Measurements from ENCODE around the gene OR10P1. TPM values are rescaled to one million over a fixed set of nuclear protein-coding genes. Genes with fewer than 3 reads are reported as not detected.
A peak's percentile ranks its signal among the peaks of the same experiment; 100 is the strongest.

The OR10P1 gene
- total and polyA plus RNA-seq, 2 donors (not counting 1 experiment from before 2014, with no cell fraction given): not detected

- peaks cover 19% of the 10 kb centered on the region for H3K27me3 Mint-ChIP-seq
- intact Hi-C loops (cut with micrococcal nuclease): no loop called here
- Histone ChIP-seq H3K36me3 (replicated peaks in 1 of 2; ENCODE audit: control extremely low read depth in 1 of 2, control insufficient read depth in 1 of 2, extremely low read depth in 1 of 2, insufficient read depth in 2 of 2, low read length in 1 of 2) (no peaks in the 10 kb centered on the region), H3K4me3 (ENCODE audit: control extremely low read depth in 1 of 5, extremely low read depth in 1 of 5, insufficient read depth in 1 of 5, low read depth in 2 of 5, low read length in 4 of 5) (no peak overlapping the region), H3K27ac (ENCODE audit: low read length in 2 of 2) (no peak overlapping the region), H3K27me3 (replicated peaks in 1 of 4; ENCODE audit: control extremely low read depth in 1 of 4, control insufficient read depth in 3 of 4, insufficient read depth in 4 of 4, low read length in 3 of 4) (peaks cover 0 to 17% (median 3%) of the 10 kb centered on the region in 4 experiments), H2AFZ (ENCODE audit: insufficient read depth, low read depth, low read length, poor library complexity, severe bottlenecking) (no peak overlapping the region), H3K9ac (ENCODE audit: low read length) (no peak overlapping the region), H3K79me2 (ENCODE audit: control insufficient read depth, insufficient read depth, low read length) (no peaks in the 10 kb centered on the region), H3K9me3 (ENCODE audit: control extremely low read depth in 1 of 3, control insufficient read depth in 2 of 3, insufficient read depth in 1 of 3, low read length in 2 of 3) (peaks cover 0 to 3% (median 0%) of the 10 kb centered on the region in 3 donors), H4K20me1 (ENCODE audit: control insufficient read depth, insufficient read depth, low read length, poor library complexity, severe bottlenecking) (no peaks in the 10 kb centered on the region), H3K4me2 (replicated peaks; ENCODE audit: low read depth, low read length, poor library complexity, severe bottlenecking) (no peak overlapping the region), H3K4me1 (ENCODE audit: control insufficient read depth in 2 of 2, insufficient read depth in 2 of 2, low read length in 2 of 2) (peaks cover 14 to 15% of the 10 kb centered on the region in 2 donors)
- POLR2A ChIA-PET: no interaction called here
- no peaks in the 10 kb centered on the region for H3K9me3 Mint-ChIP-seq (ENCODE audit: insufficient read depth)
- no peak overlapping the region for H3K4me3 Mint-ChIP-seq
- TF ChIP-seq, protein P1, sequence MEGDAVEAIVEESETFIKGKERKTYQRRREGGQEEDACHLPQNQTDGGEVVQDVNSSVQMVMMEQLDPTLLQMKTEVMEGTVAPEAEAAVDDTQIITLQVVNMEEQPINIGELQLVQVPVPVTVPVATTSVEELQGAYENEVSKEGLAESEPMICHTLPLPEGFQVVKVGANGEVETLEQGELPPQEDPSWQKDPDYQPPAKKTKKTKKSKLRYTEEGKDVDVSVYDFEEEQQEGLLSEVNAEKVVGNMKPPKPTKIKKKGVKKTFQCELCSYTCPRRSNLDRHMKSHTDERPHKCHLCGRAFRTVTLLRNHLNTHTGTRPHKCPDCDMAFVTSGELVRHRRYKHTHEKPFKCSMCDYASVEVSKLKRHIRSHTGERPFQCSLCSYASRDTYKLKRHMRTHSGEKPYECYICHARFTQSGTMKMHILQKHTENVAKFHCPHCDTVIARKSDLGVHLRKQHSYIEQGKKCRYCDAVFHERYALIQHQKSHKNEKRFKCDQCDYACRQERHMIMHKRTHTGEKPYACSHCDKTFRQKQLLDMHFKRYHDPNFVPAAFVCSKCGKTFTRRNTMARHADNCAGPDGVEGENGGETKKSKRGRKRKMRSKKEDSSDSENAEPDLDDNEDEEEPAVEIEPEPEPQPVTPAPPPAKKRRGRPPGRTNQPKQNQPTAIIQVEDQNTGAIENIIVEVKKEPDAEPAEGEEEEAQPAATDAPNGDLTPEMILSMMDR (IDR thresholded peaks at IDR 0.05): no peak
- peaks cover 16% of the 10 kb centered on the region for H3K4me1 Mint-ChIP-seq
- ATAC-seq (ENCODE audit: low read depth): no peak
- no peak for DNase-seq
- no peak overlapping the region for H3K27ac Mint-ChIP-seq
- 89% methylated on average over 11 of the region's 15 CpGs for WGBS (ENCODE audit: insufficient coverage)
- CTCF ChIA-PET: no interaction called here
These were observed 775 bp downstream of the OR10P1 start for GRCh38 chr12:55637467-55637866.

DNA sequence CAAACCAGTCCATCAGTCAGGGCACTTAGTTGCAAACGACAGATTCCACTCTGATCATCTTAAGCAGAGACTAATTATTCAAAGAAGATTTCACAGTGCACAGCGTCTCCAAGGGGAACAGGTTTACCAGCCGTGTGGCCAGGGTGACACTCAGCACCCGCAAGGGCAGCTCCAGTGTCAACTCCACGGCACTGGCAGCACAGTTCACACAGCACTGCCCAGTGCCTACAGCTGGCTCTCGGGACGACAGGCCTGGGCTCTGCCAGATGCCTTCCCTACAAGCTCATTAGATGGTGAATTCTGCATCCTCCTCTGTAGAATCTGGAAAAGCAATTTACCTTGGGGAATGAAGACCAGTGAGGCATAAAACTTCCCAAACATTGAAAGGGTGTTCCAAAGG is 4.9 kb downstream of the OR10P1 start:
- Mint-ChIP-seq H3K4me3 (peak overlapping the region; percentile 20), H3K9me3 (ENCODE audit: insufficient read depth) (no peaks in the 10 kb centered on the region), H3K27ac (peak overlapping the region; percentile 62), H3K4me1 (peaks cover 36% of the 10 kb centered on the region), H3K27me3 (peaks cover 11% of the 10 kb centered on the region)
- ATAC-seq (ENCODE audit: low read depth): no peak
- Histone ChIP-seq H3K79me2 (ENCODE audit: control insufficient read depth, insufficient read depth, low read length) (no peaks in the 10 kb centered on the region), H4K20me1 (ENCODE audit: control insufficient read depth, insufficient read depth, low read length, poor library complexity, severe bottlenecking) (no peaks in the 10 kb centered on the region), H3K9me3 (ENCODE audit: control extremely low read depth in 1 of 3, control insufficient read depth in 2 of 3, insufficient read depth in 1 of 3, low read length in 2 of 3) (peaks cover 0 to 6% (median 0%) of the 10 kb centered on the region in 3 donors), H3K4me2 (replicated peaks; ENCODE audit: low read depth, low read length, poor library complexity, severe bottlenecking) (peak overlapping the region; percentile 70), H3K9ac (ENCODE audit: low read length) (peak overlapping the region; percentile 45), H3K4me3 (ENCODE audit: control extremely low read depth in 1 of 5, extremely low read depth in 1 of 5, insufficient read depth in 1 of 5, low read depth in 2 of 5, low read length in 4 of 5) (no peak overlapping the region), H3K4me1 (ENCODE audit: control insufficient read depth in 2 of 2, insufficient read depth in 2 of 2, low read length in 2 of 2) (peaks cover 32 to 36% of the 10 kb centered on the region in 2 donors), H3K36me3 (replicated peaks in 1 of 2; ENCODE audit: control extremely low read depth in 1 of 2, control insufficient read depth in 1 of 2, extremely low read depth in 1 of 2, insufficient read depth in 2 of 2, low read length in 1 of 2) (no peaks in the 10 kb centered on the region), H3K27me3 (replicated peaks in 1 of 4; ENCODE audit: control extremely low read depth in 1 of 4, control insufficient read depth in 3 of 4, insufficient read depth in 4 of 4, low read length in 3 of 4) (peaks cover 0 to 10% (median 2%) of the 10 kb centered on the region in 4 experiments), H3K27ac (ENCODE audit: low read length in 2 of 2) (peak overlapping the region in 1 of 2 donors; percentile 57), H2AFZ (ENCODE audit: insufficient read depth, low read depth, low read length, poor library complexity, severe bottlenecking) (no peak overlapping the region)
- ChIA-PET CTCF (interaction anchor here (1.0 to 1.9 kb wide), 4 partner anchors 14 to 453 kb away, joined by 3 to 8 read pairs (median 5); no protein-coding TSS in a partner anchor), POLR2A (interaction anchor here (0.6 kb wide), 1 partner anchor 226 kb away, joined by 3 read pairs; no protein-coding TSS in a partner anchor)
- DNase-seq: no peak
- WGBS (ENCODE audit: insufficient coverage): 92% methylated on average over 5 of the region's 7 CpGs
- TF ChIP-seq, protein P1 (IDR thresholded peaks at IDR 0.05): no peak
- TF ChIP-seq EZH2 (IDR thresholded peaks at IDR 0.05; ENCODE audit: borderline replicate concordance, insufficient read depth, low read depth, low read length, poor library complexity, severe bottlenecking): no peak
- intact Hi-C loops (cut with micrococcal nuclease): loop anchor here (10.0 kb wide), 1 partner anchor 283 kb away; the partner anchor contains the start of gene PYM1
